NCI-H2171 treated with DMSO at 0.1 percent for 48 hours (cell line): ENCODE measurements around the gene UBE2Q2.
"Not testable (repeated sequence)": the region's sequence is repeated elsewhere in the genome, so short reads cannot be mapped to it uniquely, and the experiment has no call there.

Experiments
- DNase-seq: peaks from one replicate; lab custom pipeline; 2025; lab: John Stamatoyannopoulos, UW

The UBE2Q2 gene

GRCh38 chr15:75842722-75843677 is at the start of gene UBE2Q2:
UBE2Q2 (plus strand) TSS chr15:75843447; CDS start chr15:75843667, 220 bp downstream.
- DNase-seq, result peak; percentile 83

- DNase-seq, result no peak
Observed at GRCh38 chr15:75796321-75796720, 46.9 kb upstream of the UBE2Q2 start.

- DNase-seq, result not testable (repeated sequence)
Observed at GRCh38 chr15:75797146-75797545, 46.1 kb upstream of the UBE2Q2 start.

- no peak for DNase-seq
Observed at GRCh38 chr15:75799190-75799589, 44.1 kb upstream of the UBE2Q2 start.

- not testable (repeated sequence) for DNase-seq
Observed at GRCh38 chr15:75800409-75800808, 42.8 kb upstream of the UBE2Q2 start.

- peak; percentile 63 for DNase-seq
Observed at GRCh38 chr15:75801859-75802593, 41.2 kb upstream of the UBE2Q2 start.

- DNase-seq, result not testable (repeated sequence)
Observed at GRCh38 chr15:75807486-75807885, 35.8 kb upstream of the UBE2Q2 start.

GRCh38 chr15:75808009-75808408 is 35.2 kb upstream of the UBE2Q2 start:
- DNase-seq, result not testable (repeated sequence)

- no peak for DNase-seq
Observed at GRCh38 chr15:75808563-75808962, 34.7 kb upstream of the UBE2Q2 start.

- DNase-seq, result peak; percentile 13
Observed at GRCh38 chr15:75809986-75810750, 33.1 kb upstream of the UBE2Q2 start.

GRCh38 chr15:75810874-75811498 is 32.3 kb upstream of the UBE2Q2 start:
- DNase-seq, result no peak

GRCh38 chr15:75811626-75812025 is 31.6 kb upstream of the UBE2Q2 start:
- DNase-seq, result no peak

GRCh38 chr15:75814794-75815193 is 28.5 kb upstream of the UBE2Q2 start:
- DNase-seq, result no peak

- no peak for DNase-seq
Observed at GRCh38 chr15:75815811-75816719, 27.2 kb upstream of the UBE2Q2 start.

GRCh38 chr15:75817138-75817935 is 25.9 kb upstream of the UBE2Q2 start:
- DNase-seq, result no peak

GRCh38 chr15:75820206-75820605 is 23.0 kb upstream of the UBE2Q2 start:
- no peak for DNase-seq

- peak; percentile 51 for DNase-seq
Observed at GRCh38 chr15:75821786-75822345, 21.4 kb upstream of the UBE2Q2 start.

GRCh38 chr15:75822685-75823278 is 20.5 kb upstream of the UBE2Q2 start:
- DNase-seq, result no peak
